SK-N-SH (cell line): ENCODE results near the gene PTK6. TPM values are rescaled to one million over a fixed set of nuclear protein-coding genes. Genes with fewer than 3 reads are reported as not detected.

Experiments used
- CTCF ChIA-PET: fragments of 300-600, 350-600 bp; formaldehyde crosslinking; extraction: SDS; loops from one replicate; lab custom pipeline; 2021; lab: Yijun Ruan, JAX
- POLR2A ChIA-PET: fragments of 350-600 bp; sonication (Branson Sonifier 250); formaldehyde crosslinking; extraction: SDS; loops from one replicate; lab custom pipeline; 2020; ENCODE audit warnings: antibody characterized with exemption, inconsistent platforms; lab: Yijun Ruan, JAX
- DNase-seq: peaks from one replicate; pipeline ENCODE4 v3.0.0; 2012
- H2AFZ ChIP-seq: fragments of 200-600 bp; sonication (generic); 2 replicates; pipeline ENCODE4 v1.8.1; 2016; ENCODE audit warnings: antibody characterized with exemption, mild to moderate bottlenecking, low read depth
- H3F3A ChIP-seq: fragments of 200-600 bp; sonication (generic); replicated peaks from 2 replicates; pipeline ENCODE3; 2016; ENCODE audit warnings: antibody characterized with exemption, mild to moderate bottlenecking; ENCODE audit not compliant: insufficient read depth
- H3K27ac ChIP-seq, 2 experiments: fragments of 200-500 bp in 1 of 2; fragments of 200-600 bp in 1 of 2; sonication (Bioruptor generic) in 1 of 2; sonication (generic), shearing (Covaris generic) in 1 of 2; 2 replicates each; pipeline versions ENCODE4 v1.5.1 to v1.6.1; 2014 to 2016; ENCODE audit warnings: low read depth in 2 of 2, inconsistent platforms in 1 of 2, low read length in 1 of 2, mild to moderate bottlenecking in 1 of 2, mixed read lengths in 1 of 2
- H3K27me3 ChIP-seq: fragments of 200-600 bp; sonication (generic), shearing (Covaris generic); 2 replicates; pipeline ENCODE4 v1.6.1; 2016; ENCODE audit warnings: mixed run types; ENCODE audit not compliant: insufficient read depth
- H3K36me3 ChIP-seq, 2 experiments: fragments of 200-500 bp in 1 of 2; fragments of 200-600 bp in 1 of 2; sonication (Bioruptor generic) in 1 of 2; sonication (generic) in 1 of 2; replicated peaks in 1 of 2; 2 replicates each; pipeline versions ENCODE3 to v1.5.1; 2014 to 2016; ENCODE audit warnings: low read length in 1 of 2, mild to moderate bottlenecking in 1 of 2; ENCODE audit not compliant: insufficient read depth in 2 of 2, control insufficient read depth in 1 of 2
- H3K4me1 ChIP-seq, 2 experiments: fragments of 200-500 bp in 1 of 2; fragments of 200-600 bp in 1 of 2; sonication (Bioruptor generic) in 1 of 2; sonication (generic), shearing (Covaris generic) in 1 of 2; 2 replicates each; pipeline versions ENCODE4 v1.5.1 to v1.6.1; 2014 to 2016; ENCODE audit warnings: low read depth in 1 of 2, low read length in 1 of 2, mixed run types in 1 of 2; ENCODE audit not compliant: insufficient read depth in 2 of 2, control insufficient read depth in 1 of 2
- H3K4me2 ChIP-seq: fragments of 200-600 bp; sonication (generic), shearing (Covaris generic); 2 replicates; pipeline ENCODE4 v1.6.1; 2017; ENCODE audit warnings: mixed run types
- H3K4me3 ChIP-seq, 2 experiments: fragments of 200-500 bp in 1 of 2; fragments of 200-600 bp in 1 of 2; sonication (Bioruptor generic) in 1 of 2; sonication (generic), shearing (Covaris generic) in 1 of 2; 2 replicates each; pipeline versions ENCODE4 v1.5.1 to v1.8.1; 2014 to 2016; ENCODE audit warnings: low read depth in 2 of 2, inconsistent platforms in 1 of 2, low read length in 1 of 2, mild to moderate bottlenecking in 1 of 2, mixed read lengths in 1 of 2, moderate library complexity in 1 of 2
- H3K79me2 ChIP-seq: fragments of 200-600 bp; sonication (generic); 2 replicates; pipeline ENCODE4 v1.8.1; 2017; ENCODE audit warnings: mild to moderate bottlenecking; ENCODE audit not compliant: insufficient read depth
- H3K9ac ChIP-seq: fragments of 200-600 bp; sonication (generic); 2 replicates; pipeline ENCODE4 v1.6.1; 2017; ENCODE audit warnings: mixed run types
- H3K9me2 ChIP-seq: fragments of 200-600 bp; sonication (generic); 2 replicates; pipeline ENCODE4 v1.6.1; 2017; ENCODE audit warnings: mixed run types
- H3K9me3 ChIP-seq: fragments of 200-600 bp; sonication (generic); 2 replicates; pipeline ENCODE4 v1.6.1; 2017; ENCODE audit warnings: mixed run types, mild to moderate bottlenecking, moderate library complexity
- H4K20me1 ChIP-seq: fragments of 200-600 bp; sonication (generic); 2 replicates; pipeline ENCODE4 v1.6.1; 2017; ENCODE audit warnings: mild to moderate bottlenecking, mixed run types; ENCODE audit not compliant: insufficient read depth
- EP300 ChIP-seq, 2 experiments: IDR thresholded peaks; 2 replicates each; pipeline versions ENCODE4 v1.4.0 to v1.6.1; 2012; ENCODE audit warnings: borderline replicate concordance in 1 of 2, low read depth in 1 of 2, low read length in 1 of 2
- EZH2phosphoT487 ChIP-seq: fragments of 200-600 bp; sonication (generic); IDR thresholded peaks from 2 replicates; pipeline ENCODE4 v1.6.1; 2017; ENCODE audit warnings: low read depth, mixed run types, mild to moderate bottlenecking, antibody characterized with exemption, moderate library complexity, borderline replicate concordance
- FOXJ3 ChIP-seq: sonication (generic); formaldehyde crosslinking; IDR thresholded peaks from 2 replicates; pipeline ENCODE4 v1.5.1; 2020; ENCODE audit warnings: mild to moderate bottlenecking, missing genetic modification reagents
- GATA2 ChIP-seq: sonication (generic); formaldehyde crosslinking; IDR thresholded peaks from 2 replicates; pipeline ENCODE4 v1.5.0; 2020; ENCODE audit warnings: mild to moderate bottlenecking, missing genetic modification reagents
- MEF2A ChIP-seq: IDR thresholded peaks from 2 replicates; pipeline ENCODE4 v1.4.0; 2012; ENCODE audit warnings: low read depth, borderline replicate concordance
- MXI1 ChIP-seq: IDR thresholded peaks from 2 replicates; pipeline ENCODE4 v1.6.1; 2012; ENCODE audit warnings: mild to moderate bottlenecking, low read depth, low read length, improper control_type of control experiment
- NFIC ChIP-seq: IDR thresholded peaks from 2 replicates; pipeline ENCODE4 v1.4.0; 2012; ENCODE audit warnings: borderline replicate concordance
- NRF1 ChIP-seq: IDR thresholded peaks from 2 replicates; pipeline ENCODE4 v1.6.1; 2012; ENCODE audit warnings: low read depth, mild to moderate bottlenecking, low read length
- RCOR1 ChIP-seq: fragments of 150-350 bp; IDR thresholded peaks from 2 replicates; pipeline ENCODE4 v1.6.1; 2017; ENCODE audit warnings: antibody characterized with exemption, low read length
- RFX5 ChIP-seq: IDR thresholded peaks from 2 replicates; pipeline ENCODE4 v1.6.1; 2012; ENCODE audit warnings: mild to moderate bottlenecking, improper control_type of control experiment, low read length
- RXRA ChIP-seq: IDR thresholded peaks from 2 replicates; pipeline ENCODE4 v1.4.0; 2012; ENCODE audit warnings: low read depth, mild to moderate bottlenecking, borderline replicate concordance
- SMC3 ChIP-seq: IDR thresholded peaks from 2 replicates; pipeline ENCODE4 v1.6.1; 2012; ENCODE audit warnings: low read depth, low read length, improper control_type of control experiment
- TEAD4 ChIP-seq: IDR thresholded peaks from 2 replicates; pipeline ENCODE4 v1.4.0; 2012; ENCODE audit warnings: mild to moderate bottlenecking, borderline replicate concordance; ENCODE audit not compliant: insufficient read depth
- YY1 ChIP-seq: IDR thresholded peaks from 2 replicates; pipeline ENCODE4 v1.4.0; 2012; ENCODE audit warnings: low read depth, mild to moderate bottlenecking
- WGBS: methylation state at CpG from one replicate; pipeline ENCODE4 v1.1.6; 2017; ENCODE audit warnings: low lambda C conversion rate; 5-methylcytosine and 5-hydroxymethylcytosine counted together
- polyA plus RNA-seq, 3 experiments: library from polyadenylated mRNA; depleted of rRNA; stranded (reverse); fragments of >200 nt; gene quantifications; 2 replicates each; pipeline ENCODE4 v1.2.3, GENCODE V29; 2012
- TF ChIP-seq, protein P1 (sequence below): IDR thresholded peaks from 2 replicates; pipeline ENCODE4 v1.4.0; 2012; ENCODE audit warnings: low read depth, borderline replicate concordance
- TF ChIP-seq, protein P2 (sequence below): fragments of 200-600 bp; sonication (generic); IDR thresholded peaks from 2 replicates; pipeline ENCODE4 v1.6.1; 2017; ENCODE audit warnings: antibody characterized with exemption, mild to moderate bottlenecking, moderate library complexity
- TF ChIP-seq, protein P3 (sequence below): fragments of 150-350 bp; IDR thresholded peaks from 2 replicates; pipeline ENCODE4 v1.6.1; 2017; ENCODE audit warnings: antibody characterized with exemption, low read length, low read depth, borderline replicate concordance
- TF ChIP-seq, protein P4 (sequence below): IDR thresholded peaks from 2 replicates; pipeline ENCODE4 v1.6.1; 2012; ENCODE audit warnings: mild to moderate bottlenecking, low read depth, low read length, moderate library complexity
- TF ChIP-seq, protein P5 (sequence below): IDR thresholded peaks from 2 replicates; pipeline ENCODE4 v1.4.0; 2012; ENCODE audit warnings: low read depth, borderline replicate concordance

Gene PTK6
- polyA plus RNA-seq, 1 of the 3 experiments (the other 2 are of a cell fraction) = 0.07 TPM

DNA sequence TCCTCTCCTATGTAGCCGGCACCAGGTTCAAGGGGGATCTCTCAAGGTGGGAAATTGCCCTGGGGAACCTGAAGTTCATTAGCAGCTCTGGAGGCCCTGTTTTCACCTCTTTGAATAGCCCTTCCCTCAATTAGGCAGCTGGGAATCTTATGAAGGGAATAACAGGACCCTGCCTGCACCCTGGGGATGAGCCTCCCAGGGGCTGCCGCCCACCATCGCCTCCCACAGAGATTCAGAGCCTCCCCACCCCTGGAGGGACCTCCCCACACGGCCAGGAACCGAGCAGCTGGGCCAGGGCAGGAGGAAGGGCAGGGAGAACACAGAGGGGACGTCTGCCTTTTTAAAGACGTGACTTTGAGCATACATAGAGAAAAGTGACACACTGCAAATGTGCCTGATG, 33.7 kb downstream of the PTK6 start:
- Histone ChIP-seq H3K79me2 (no peaks in the 10 kb centered on the region), H3K4me1 (peaks cover 0 to 28% of the 10 kb centered on the region in 2 experiments; a peak in 1 of 4 replicates), H3K9me3 (no peaks in the 10 kb centered on the region), H3K9me2 (no peaks in the 10 kb centered on the region), H3K9ac (no peak overlapping the region), H3K27me3 (no peaks in the 10 kb centered on the region), H3K27ac (peak overlapping the region in 1 of 2 experiments; percentile 92; a peak in 2 of 4 replicates), H2AFZ (no peak overlapping the region), H3F3A (peaks cover 7% of the 10 kb centered on the region), H3K4me3 (no peak overlapping the region), H4K20me1 (no peaks in the 10 kb centered on the region), H3K36me3 (no peaks in the 10 kb centered on the region), H3K4me2 (no peak overlapping the region)
- ChIA-PET CTCF (interaction anchor here (1.3 to 2.6 kb wide), 6 partner anchors 16 to 35 kb away, joined by 3 to 11 read pairs (median 4); partner anchors contain the start of genes PPDPF and PTK6), POLR2A (interaction anchor here (0.5 to 1.7 kb wide), 4 partner anchors 16 to 439 kb away, joined by 3 to 8 read pairs (median 4); partner anchors contain the start of gene PPDPF)
- DNase-seq = peak; percentile 33
- no peak for TF ChIP-seq TEAD4
- TF ChIP-seq RCOR1 = no peak
- no peak for TF ChIP-seq MEF2A
- TF ChIP-seq, protein P1, sequence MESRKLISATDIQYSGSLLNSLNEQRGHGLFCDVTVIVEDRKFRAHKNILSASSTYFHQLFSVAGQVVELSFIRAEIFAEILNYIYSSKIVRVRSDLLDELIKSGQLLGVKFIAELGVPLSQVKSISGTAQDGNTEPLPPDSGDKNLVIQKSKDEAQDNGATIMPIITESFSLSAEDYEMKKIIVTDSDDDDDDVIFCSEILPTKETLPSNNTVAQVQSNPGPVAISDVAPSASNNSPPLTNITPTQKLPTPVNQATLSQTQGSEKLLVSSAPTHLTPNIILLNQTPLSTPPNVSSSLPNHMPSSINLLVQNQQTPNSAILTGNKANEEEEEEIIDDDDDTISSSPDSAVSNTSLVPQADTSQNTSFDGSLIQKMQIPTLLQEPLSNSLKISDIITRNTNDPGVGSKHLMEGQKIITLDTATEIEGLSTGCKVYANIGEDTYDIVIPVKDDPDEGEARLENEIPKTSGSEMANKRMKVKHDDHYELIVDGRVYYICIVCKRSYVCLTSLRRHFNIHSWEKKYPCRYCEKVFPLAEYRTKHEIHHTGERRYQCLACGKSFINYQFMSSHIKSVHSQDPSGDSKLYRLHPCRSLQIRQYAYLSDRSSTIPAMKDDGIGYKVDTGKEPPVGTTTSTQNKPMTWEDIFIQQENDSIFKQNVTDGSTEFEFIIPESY = no peak
- TF ChIP-seq RFX5 = no peak
- no peak for TF ChIP-seq SMC3
- TF ChIP-seq, protein P2, sequence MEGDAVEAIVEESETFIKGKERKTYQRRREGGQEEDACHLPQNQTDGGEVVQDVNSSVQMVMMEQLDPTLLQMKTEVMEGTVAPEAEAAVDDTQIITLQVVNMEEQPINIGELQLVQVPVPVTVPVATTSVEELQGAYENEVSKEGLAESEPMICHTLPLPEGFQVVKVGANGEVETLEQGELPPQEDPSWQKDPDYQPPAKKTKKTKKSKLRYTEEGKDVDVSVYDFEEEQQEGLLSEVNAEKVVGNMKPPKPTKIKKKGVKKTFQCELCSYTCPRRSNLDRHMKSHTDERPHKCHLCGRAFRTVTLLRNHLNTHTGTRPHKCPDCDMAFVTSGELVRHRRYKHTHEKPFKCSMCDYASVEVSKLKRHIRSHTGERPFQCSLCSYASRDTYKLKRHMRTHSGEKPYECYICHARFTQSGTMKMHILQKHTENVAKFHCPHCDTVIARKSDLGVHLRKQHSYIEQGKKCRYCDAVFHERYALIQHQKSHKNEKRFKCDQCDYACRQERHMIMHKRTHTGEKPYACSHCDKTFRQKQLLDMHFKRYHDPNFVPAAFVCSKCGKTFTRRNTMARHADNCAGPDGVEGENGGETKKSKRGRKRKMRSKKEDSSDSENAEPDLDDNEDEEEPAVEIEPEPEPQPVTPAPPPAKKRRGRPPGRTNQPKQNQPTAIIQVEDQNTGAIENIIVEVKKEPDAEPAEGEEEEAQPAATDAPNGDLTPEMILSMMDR = no peak
- TF ChIP-seq FOXJ3 = no peak
- no peak for TF ChIP-seq GATA2 (CRISPR knock-in tag)
- TF ChIP-seq, protein P3, sequence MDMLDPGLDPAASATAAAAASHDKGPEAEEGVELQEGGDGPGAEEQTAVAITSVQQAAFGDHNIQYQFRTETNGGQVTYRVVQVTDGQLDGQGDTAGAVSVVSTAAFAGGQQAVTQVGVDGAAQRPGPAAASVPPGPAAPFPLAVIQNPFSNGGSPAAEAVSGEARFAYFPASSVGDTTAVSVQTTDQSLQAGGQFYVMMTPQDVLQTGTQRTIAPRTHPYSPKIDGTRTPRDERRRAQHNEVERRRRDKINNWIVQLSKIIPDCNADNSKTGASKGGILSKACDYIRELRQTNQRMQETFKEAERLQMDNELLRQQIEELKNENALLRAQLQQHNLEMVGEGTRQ = no peak
- TF ChIP-seq, protein P4, sequence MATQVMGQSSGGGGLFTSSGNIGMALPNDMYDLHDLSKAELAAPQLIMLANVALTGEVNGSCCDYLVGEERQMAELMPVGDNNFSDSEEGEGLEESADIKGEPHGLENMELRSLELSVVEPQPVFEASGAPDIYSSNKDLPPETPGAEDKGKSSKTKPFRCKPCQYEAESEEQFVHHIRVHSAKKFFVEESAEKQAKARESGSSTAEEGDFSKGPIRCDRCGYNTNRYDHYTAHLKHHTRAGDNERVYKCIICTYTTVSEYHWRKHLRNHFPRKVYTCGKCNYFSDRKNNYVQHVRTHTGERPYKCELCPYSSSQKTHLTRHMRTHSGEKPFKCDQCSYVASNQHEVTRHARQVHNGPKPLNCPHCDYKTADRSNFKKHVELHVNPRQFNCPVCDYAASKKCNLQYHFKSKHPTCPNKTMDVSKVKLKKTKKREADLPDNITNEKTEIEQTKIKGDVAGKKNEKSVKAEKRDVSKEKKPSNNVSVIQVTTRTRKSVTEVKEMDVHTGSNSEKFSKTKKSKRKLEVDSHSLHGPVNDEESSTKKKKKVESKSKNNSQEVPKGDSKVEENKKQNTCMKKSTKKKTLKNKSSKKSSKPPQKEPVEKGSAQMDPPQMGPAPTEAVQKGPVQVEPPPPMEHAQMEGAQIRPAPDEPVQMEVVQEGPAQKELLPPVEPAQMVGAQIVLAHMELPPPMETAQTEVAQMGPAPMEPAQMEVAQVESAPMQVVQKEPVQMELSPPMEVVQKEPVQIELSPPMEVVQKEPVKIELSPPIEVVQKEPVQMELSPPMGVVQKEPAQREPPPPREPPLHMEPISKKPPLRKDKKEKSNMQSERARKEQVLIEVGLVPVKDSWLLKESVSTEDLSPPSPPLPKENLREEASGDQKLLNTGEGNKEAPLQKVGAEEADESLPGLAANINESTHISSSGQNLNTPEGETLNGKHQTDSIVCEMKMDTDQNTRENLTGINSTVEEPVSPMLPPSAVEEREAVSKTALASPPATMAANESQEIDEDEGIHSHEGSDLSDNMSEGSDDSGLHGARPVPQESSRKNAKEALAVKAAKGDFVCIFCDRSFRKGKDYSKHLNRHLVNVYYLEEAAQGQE = no peak
- no peak for TF ChIP-seq EP300 (IDR thresholded peaks at IDR 0.05; ENCODE audit: borderline replicate concordance in 1 of 2, low read depth in 1 of 2, low read length in 1 of 2)
- TF ChIP-seq, protein P5, sequence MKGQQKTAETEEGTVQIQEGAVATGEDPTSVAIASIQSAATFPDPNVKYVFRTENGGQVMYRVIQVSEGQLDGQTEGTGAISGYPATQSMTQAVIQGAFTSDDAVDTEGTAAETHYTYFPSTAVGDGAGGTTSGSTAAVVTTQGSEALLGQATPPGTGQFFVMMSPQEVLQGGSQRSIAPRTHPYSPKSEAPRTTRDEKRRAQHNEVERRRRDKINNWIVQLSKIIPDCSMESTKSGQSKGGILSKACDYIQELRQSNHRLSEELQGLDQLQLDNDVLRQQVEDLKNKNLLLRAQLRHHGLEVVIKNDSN = no peak
- TF ChIP-seq NRF1 = no peak
- TF ChIP-seq YY1 = no peak
- TF ChIP-seq EZH2phosphoT487 = no peak
- TF ChIP-seq MXI1 = no peak
- no peak for TF ChIP-seq RXRA
- no peak for TF ChIP-seq NFIC
- 70% methylated on average over 5 of the region's 7 CpGs for WGBS
